Kidney epithelial cell (primary cell): Measurements from ENCODE around the gene ZNF469. TPM values are rescaled to one million over a fixed set of nuclear protein-coding genes. Genes with fewer than 3 reads are reported as not detected.

Experiments
- DNase-seq: peaks from one replicate; pipeline ENCODE4 v3.0.0-alpha.2; 2010; ENCODE audit warnings: low read depth
- H3K27me3 ChIP-seq: 2 replicates; pipeline ENCODE4 v1.6.0; 2011; ENCODE audit warnings: low read length; ENCODE audit not compliant: control insufficient read depth, insufficient read depth
- H3K36me3 ChIP-seq: 2 replicates; pipeline ENCODE4 v1.5.1; 2011; ENCODE audit warnings: low read length; ENCODE audit not compliant: control insufficient read depth, insufficient read depth
- H3K4me3 ChIP-seq: 2 replicates; pipeline ENCODE4 v1.5.1; 2011; ENCODE audit warnings: low read depth, mild to moderate bottlenecking, control low read depth, low read length
- CTCF ChIP-seq: IDR thresholded peaks from 2 replicates; pipeline ENCODE4 v1.5.1; 2011; ENCODE audit warnings: mild to moderate bottlenecking, moderate library complexity, low read length, control low read depth, inconsistent platforms; ENCODE audit not compliant: insufficient read depth, poor library complexity, severe bottlenecking
- total RNA-seq: library from RNA; depleted of rRNA; stranded (reverse); fragments of >200 nt; gene quantifications from 2 replicates; pipeline ENCODE4 v1.2.3, GENCODE V29; 2015

Gene ZNF469
- total RNA-seq, 1 donor from 2014 or later = 8.3 TPM

DNA sequence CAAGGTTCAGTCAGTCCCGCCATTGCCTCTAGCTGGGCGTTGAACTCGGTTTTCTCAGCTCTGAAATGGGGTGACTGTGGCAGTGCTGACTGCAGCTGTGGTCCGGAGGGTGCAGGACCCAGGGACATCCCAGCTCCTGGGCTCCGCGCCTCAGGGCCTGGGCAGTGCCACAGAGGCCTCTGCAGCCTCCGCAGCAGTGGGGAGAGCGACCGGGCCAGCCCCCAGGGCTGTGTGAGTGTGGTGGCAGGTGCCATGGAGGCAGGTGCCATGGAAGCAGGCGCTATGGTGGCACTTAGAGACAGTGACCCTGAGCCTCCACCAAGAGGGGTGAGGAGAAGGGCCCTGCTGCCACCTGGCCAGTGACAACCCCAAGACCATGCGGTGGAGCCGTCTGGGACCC lies 30.9 kb downstream of the ZNF469 start:
- peaks cover 3% of the 10 kb centered on the region for H3K27me3 ChIP-seq
- H3K36me3 ChIP-seq = no peaks in the 10 kb centered on the region
- no peak for TF ChIP-seq CTCF
- H3K4me3 ChIP-seq = no peak overlapping the region
- DNase-seq = no peak

GRCh38 chr16:88414521-88415380 lies 32.0 kb downstream of the ZNF469 start:
- H3K27me3 ChIP-seq = peaks cover 6% of the 10 kb centered on the region
- no peaks in the 10 kb centered on the region for H3K36me3 ChIP-seq
- TF ChIP-seq CTCF = no peak
- no peak overlapping the region for H3K4me3 ChIP-seq
- no peak for DNase-seq

DNA sequence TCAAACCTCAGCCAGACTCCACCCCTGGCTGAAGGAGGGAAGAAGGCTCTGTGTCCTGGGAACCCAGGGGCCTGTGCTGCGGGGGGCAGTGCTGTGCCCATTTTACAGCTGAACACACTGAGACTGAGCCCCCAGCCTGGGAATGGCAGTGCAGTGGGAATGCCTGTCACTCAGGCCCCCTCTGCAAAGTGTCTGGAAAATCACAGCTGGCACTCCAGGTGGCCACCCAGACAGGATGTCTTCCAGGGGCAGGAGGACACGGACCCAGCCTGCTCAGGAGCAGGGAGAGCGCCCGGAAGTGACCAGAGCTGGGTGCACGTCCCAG lies 32.6 kb downstream of the ZNF469 start:
- TF ChIP-seq CTCF = no peak
- DNase-seq = no peak
- peaks cover 6% of the 10 kb centered on the region for H3K27me3 ChIP-seq
- H3K4me3 ChIP-seq = no peak overlapping the region
- H3K36me3 ChIP-seq = no peaks in the 10 kb centered on the region

DNA sequence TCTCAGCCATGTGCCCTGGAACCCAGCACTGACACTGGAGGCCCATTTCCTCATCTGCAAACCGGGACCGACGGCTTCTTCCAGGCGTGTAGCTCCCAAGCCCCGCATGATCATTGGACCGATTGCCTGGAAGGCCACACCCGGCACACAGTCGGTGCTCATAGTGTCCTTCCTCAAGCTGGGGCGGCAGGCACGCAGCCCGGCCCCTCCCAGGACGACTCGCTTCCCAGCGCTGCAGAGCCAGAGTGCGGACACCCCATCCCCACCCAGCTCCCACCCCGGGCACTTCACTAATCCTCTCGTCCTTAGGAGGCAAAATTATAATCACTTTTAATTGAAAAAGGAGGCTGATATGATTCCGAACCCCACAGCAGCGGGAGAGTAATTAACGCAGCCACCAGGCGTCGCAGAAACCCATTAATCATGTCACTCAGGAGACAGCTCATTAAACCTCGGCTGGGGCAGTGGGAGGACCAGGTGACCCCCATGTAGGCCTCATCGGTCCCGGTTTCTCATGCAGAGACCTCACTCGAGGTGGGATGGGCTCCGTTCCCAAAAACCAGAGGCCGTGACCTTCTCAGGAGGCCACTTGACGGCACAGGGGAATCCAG lies 33.1 kb downstream of the ZNF469 start:
- no peaks in the 10 kb centered on the region for H3K36me3 ChIP-seq
- peaks cover 6% of the 10 kb centered on the region for H3K27me3 ChIP-seq
- TF ChIP-seq CTCF = peak; percentile 31
- no peak overlapping the region for H3K4me3 ChIP-seq
- DNase-seq = no peak

GRCh38 chr16:88416686-88417085 lies 33.9 kb downstream of the ZNF469 start:
- Histone ChIP-seq H3K4me3 (no peak overlapping the region), H3K36me3 (no peaks in the 10 kb centered on the region)

More at GRCh38 chr16:88416686-88417085, 33.9 kb downstream of the ZNF469 start:
- peaks cover 6% of the 10 kb centered on the region for H3K27me3 ChIP-seq
- DNase-seq = no peak
- no peak for TF ChIP-seq CTCF
